IgD-negative memory B cell (primary cell): ENCODE measurements around the gene KRT14. TPM values are rescaled to one million over a fixed set of nuclear protein-coding genes. Genes with fewer than 3 reads are reported as not detected.
"Not testable (repeated sequence)": the region's sequence is repeated elsewhere in the genome, so short reads cannot be mapped to it uniquely, and the experiment has no call there.

Source experiments
- H3K27ac Mint-ChIP-seq, 3 donors: one replicate each; pipeline ENCODE4 v1.8.0; 2020 to 2022; ENCODE audit warnings: mild to moderate bottlenecking in 3 of 3, mixed read lengths in 3 of 3, moderate library complexity in 1 of 3
- H3K27me3 Mint-ChIP-seq: one replicate; pipeline ENCODE4 v1.8.0; 2021; ENCODE audit warnings: mixed read lengths
- H3K36me3 Mint-ChIP-seq: one replicate; pipeline ENCODE4 v1.8.0; 2020; ENCODE audit warnings: mild to moderate bottlenecking, mixed read lengths
- H3K4me1 Mint-ChIP-seq, 3 donors: one replicate each; pipeline ENCODE4 v1.8.0; 2020 to 2022; ENCODE audit warnings: mixed read lengths in 3 of 3, mild to moderate bottlenecking in 1 of 3
- H3K4me3 Mint-ChIP-seq, 4 donors: one replicate each; pipeline ENCODE4 v1.8.0; 2020 to 2022; ENCODE audit warnings: mild to moderate bottlenecking in 4 of 4, mixed read lengths in 4 of 4, moderate library complexity in 3 of 4
- H3K9me3 Mint-ChIP-seq, 3 donors: one replicate each; pipeline ENCODE4 v1.8.0; 2020 to 2021; ENCODE audit warnings: mixed read lengths in 3 of 3, mild to moderate bottlenecking in 1 of 3
- polyA plus RNA-seq: library from polyadenylated mRNA; unstranded; fragments of 300-500 nt; fragmentation: Illumina TruSeq; gene quantifications from one replicate; pipeline ENCODE4 v1.2.3, GENCODE V29; 2021

KRT14 gene
- polyA plus RNA-seq, 1 donor from 2014 or later, result not detected

DNA sequence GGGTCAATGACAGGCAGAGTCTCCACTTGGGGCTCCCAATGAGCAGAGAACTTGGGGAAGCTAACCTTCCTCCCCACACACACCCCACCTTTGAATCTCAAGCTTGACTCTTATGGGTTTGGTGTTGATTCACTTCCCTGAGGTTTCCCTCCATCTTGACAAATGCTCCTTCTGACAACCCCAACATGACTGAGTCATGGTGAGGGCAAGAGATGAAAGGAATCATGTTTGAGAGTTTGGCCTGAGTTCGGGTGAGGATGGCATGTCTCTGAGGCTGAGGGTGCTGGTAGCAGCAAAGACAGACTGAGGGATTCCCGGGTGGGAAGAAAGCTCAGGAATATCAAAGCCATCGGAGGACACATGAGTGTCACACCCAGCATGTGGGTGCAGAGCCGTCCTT lies 33.5 kb downstream of the KRT14 start:
- Mint-ChIP-seq H3K36me3 (peaks cover 2% of the 10 kb centered on the region), H3K4me1 (peaks cover 3 to 7% (median 5%) of the 10 kb centered on the region in 3 donors), H3K27me3 (peaks cover 22% of the 10 kb centered on the region), H3K9me3 (no peaks in the 10 kb centered on the region), H3K27ac (no peak overlapping the region), H3K4me3 (no peak overlapping the region)

- Mint-ChIP-seq H3K4me3 (no peak overlapping the region), H3K27me3 (peaks cover 28% of the 10 kb centered on the region), H3K9me3 (no peaks in the 10 kb centered on the region), H3K27ac (no peak overlapping the region), H3K4me1 (peaks cover 4 to 7% (median 5%) of the 10 kb centered on the region in 3 donors), H3K36me3 (peaks cover 3% of the 10 kb centered on the region)
Observed at GRCh38 chr17:41552455-41552854, 34.2 kb downstream of the KRT14 start.

GRCh38 chr17:41551365-41551764 lies 35.3 kb downstream of the KRT14 start:
- peaks cover 4 to 7% (median 5%) of the 10 kb centered on the region in 3 donors for H3K4me1 Mint-ChIP-seq
- H3K36me3 Mint-ChIP-seq, result peaks cover 4% of the 10 kb centered on the region
- peaks cover 0 to 2% (median 0%) of the 10 kb centered on the region in 3 donors for H3K9me3 Mint-ChIP-seq
- no peak overlapping the region for H3K4me3 Mint-ChIP-seq
- no peak overlapping the region for H3K27ac Mint-ChIP-seq
- peaks cover 30% of the 10 kb centered on the region for H3K27me3 Mint-ChIP-seq

- Mint-ChIP-seq H3K9me3 (peaks cover 0 to 3% (median 0%) of the 10 kb centered on the region in 3 donors), H3K4me3 (peak overlapping the region in 1 of 4 donors; percentile 68), H3K4me1 (peaks cover 4 to 7% (median 5%) of the 10 kb centered on the region in 3 donors)
Observed at GRCh38 chr17:41549596-41550039, 37.1 kb downstream of the KRT14 start.

DNA sequence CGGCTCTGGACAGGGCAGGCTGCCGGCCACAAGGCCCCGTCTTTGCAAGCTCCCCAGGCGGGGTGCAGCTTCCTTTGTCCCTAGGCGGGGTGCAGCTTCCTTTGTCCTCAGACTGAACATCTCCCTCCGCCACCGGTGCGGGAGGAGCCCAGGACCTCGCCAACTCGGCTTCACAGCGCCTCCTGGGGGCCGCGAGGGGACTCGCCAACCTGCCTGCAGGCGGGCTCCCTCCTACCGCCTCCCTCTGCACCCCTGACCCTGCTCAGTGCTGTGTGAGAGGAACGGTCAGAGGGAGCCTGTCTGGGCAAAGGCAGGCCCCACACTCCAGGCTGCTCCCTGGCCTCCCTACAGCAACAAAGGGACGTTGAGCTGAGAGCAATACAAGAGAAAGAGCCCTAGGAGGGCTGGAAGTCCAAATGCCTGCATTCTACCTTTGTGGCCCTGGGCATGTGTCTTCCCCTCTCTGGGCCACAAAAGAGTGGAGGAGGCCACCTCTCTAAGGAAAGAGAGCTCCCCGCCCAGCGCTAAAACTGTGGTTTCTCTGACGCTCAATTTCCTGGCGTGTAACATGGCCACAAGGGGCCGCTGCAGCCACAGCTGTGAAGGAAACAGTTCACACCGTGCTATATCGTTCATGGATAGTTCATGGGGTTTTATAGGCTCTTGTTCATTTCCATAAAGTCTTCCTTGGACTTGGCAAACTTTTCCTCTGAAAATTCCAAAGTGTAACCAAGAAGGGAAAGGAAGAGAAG lies 37.7 kb downstream of the KRT14 start:
- H3K27me3 Mint-ChIP-seq, result peaks cover 21% of the 10 kb centered on the region
- no peak overlapping the region for H3K27ac Mint-ChIP-seq
- H3K4me1 Mint-ChIP-seq, result peaks cover 4 to 7% (median 5%) of the 10 kb centered on the region in 3 donors
- peaks cover 0 to 3% (median 0%) of the 10 kb centered on the region in 3 donors for H3K9me3 Mint-ChIP-seq
- peak overlapping the region in 2 of 4 donors; percentile 25 to 88 for H3K4me3 Mint-ChIP-seq
- H3K36me3 Mint-ChIP-seq, result peaks cover 2% of the 10 kb centered on the region

More at GRCh38 chr17:41549596-41550039, 37.1 kb downstream of the KRT14 start:
- Mint-ChIP-seq H3K27ac (no peak overlapping the region), H3K27me3 (peaks cover 23% of the 10 kb centered on the region), H3K36me3 (peaks cover 4% of the 10 kb centered on the region)

DNA sequence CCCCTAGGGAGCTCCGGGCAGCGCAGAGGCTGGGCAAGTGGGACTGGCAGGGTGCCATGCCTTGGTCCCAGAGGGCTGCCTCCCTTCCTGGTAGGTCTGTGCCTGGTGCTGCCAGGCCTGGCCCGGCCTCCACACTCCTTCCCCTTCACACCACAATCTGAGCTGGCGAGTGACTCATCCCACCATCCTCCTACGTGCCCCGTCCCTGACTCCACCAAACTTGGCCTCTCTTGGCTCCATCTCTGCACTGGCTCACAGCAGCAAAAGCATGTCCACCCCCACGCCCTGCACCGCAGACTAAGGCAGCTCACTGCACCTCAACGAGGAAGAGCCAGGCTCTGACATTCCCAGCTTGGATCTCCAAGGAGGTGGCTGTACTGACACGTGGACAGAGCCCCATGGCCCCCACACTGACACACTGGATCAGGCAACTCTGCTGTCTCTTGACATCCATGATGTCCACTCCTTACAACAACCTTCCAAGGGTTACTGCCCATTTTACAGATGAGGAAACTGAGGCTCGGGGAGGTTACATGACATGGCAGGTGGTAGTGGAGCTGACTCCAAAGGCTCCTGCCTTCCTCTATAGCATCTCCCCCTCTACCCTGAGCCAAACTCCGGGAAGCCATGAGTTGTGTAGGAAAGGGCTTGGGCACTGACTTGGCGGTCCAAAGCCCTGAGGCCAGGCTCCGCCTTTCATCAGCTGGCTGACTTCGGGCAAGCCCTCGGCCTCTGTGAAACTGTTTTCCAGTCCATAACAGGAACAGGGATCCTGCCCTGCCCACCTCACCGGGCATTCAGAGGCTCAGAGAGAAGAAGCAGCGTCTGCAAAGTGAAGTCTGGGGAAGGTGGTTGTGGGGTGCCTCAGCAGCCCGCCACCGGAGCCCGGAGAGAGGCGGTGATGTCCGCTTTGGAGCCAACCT lies 38.5 kb downstream of the KRT14 start:
- H3K4me3 Mint-ChIP-seq, result no peak overlapping the region
- peaks cover 4 to 7% (median 5%) of the 10 kb centered on the region in 3 donors for H3K4me1 Mint-ChIP-seq
- peaks cover 2% of the 10 kb centered on the region for H3K36me3 Mint-ChIP-seq
- H3K9me3 Mint-ChIP-seq, result peaks cover 0 to 3% (median 0%) of the 10 kb centered on the region in 3 donors
- H3K27me3 Mint-ChIP-seq, result peaks cover 18% of the 10 kb centered on the region
- no peak overlapping the region for H3K27ac Mint-ChIP-seq

- peaks cover 2% of the 10 kb centered on the region for H3K36me3 Mint-ChIP-seq
- H3K27me3 Mint-ChIP-seq, result peaks cover 18% of the 10 kb centered on the region
- H3K4me1 Mint-ChIP-seq, result peaks cover 4 to 7% (median 5%) of the 10 kb centered on the region in 3 donors
- no peak overlapping the region for H3K4me3 Mint-ChIP-seq
- peaks cover 0 to 3% (median 0%) of the 10 kb centered on the region in 3 donors for H3K9me3 Mint-ChIP-seq
- H3K27ac Mint-ChIP-seq, result no peak overlapping the region
Observed at GRCh38 chr17:41547378-41547841, 39.3 kb downstream of the KRT14 start.

GRCh38 chr17:41546819-41547218 lies 39.9 kb downstream of the KRT14 start:
- Mint-ChIP-seq H3K4me1 (peaks cover 4 to 7% (median 5%) of the 10 kb centered on the region in 3 donors), H3K36me3 (peaks cover 2% of the 10 kb centered on the region), H3K9me3 (peaks cover 0 to 3% (median 0%) of the 10 kb centered on the region in 3 donors), H3K4me3 (no peak overlapping the region), H3K27me3 (peaks cover 18% of the 10 kb centered on the region), H3K27ac (no peak overlapping the region)

DNA sequence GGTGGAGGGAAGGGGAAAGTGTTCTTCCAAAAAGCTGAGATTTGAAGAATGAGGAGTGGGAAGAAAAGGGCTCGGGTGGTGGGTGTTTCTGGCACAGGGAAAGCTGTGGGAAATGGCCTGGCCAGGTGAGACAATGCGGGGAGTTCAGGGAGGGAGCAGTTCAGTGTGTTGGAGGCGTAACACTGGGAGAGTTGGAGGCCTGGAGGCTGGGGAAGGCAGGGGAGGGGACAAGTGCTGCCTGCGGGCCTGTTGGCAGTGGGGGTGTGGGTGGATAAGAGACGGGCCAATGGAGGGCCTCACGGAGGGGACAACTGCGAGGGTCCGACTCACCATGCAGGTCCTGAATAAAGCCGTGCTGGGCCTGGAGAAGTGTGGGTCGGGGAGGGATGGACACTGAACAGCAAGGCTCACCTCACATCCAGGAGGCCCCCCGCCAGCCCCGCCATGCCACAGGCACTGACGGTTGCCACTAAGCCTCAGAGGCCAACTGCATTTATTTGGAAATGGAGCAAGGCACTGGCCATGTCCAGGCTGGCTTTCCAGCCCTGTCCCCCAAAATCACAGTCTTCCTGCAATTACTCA lies 40.8 kb downstream of the KRT14 start:
- Mint-ChIP-seq H3K36me3 (peaks cover 2% of the 10 kb centered on the region), H3K27ac (no peak overlapping the region), H3K4me3 (no peak overlapping the region), H3K9me3 (peaks cover 0 to 3% (median 0%) of the 10 kb centered on the region in 3 donors), H3K27me3 (peaks cover 16% of the 10 kb centered on the region), H3K4me1 (peaks cover 4 to 7% (median 5%) of the 10 kb centered on the region in 3 donors)

GRCh38 chr17:41544935-41545334 lies 41.8 kb downstream of the KRT14 start:
- Mint-ChIP-seq H3K36me3 (peaks cover 2% of the 10 kb centered on the region), H3K27me3 (peaks cover 16% of the 10 kb centered on the region), H3K9me3 (peaks cover 0 to 3% (median 0%) of the 10 kb centered on the region in 3 donors), H3K4me3 (no peak overlapping the region), H3K27ac (no peak overlapping the region), H3K4me1 (peaks cover 4 to 7% (median 5%) of the 10 kb centered on the region in 3 donors)

- Mint-ChIP-seq H3K27ac (no peak overlapping the region), H3K4me3 (no peak overlapping the region), H3K27me3 (peaks cover 16% of the 10 kb centered on the region), H3K36me3 (peaks cover 2% of the 10 kb centered on the region), H3K9me3 (peaks cover 0 to 3% (median 0%) of the 10 kb centered on the region in 3 donors), H3K4me1 (peaks cover 4 to 6% (median 5%) of the 10 kb centered on the region in 3 donors)
Observed at GRCh38 chr17:41544491-41544892, 42.2 kb downstream of the KRT14 start.

DNA sequence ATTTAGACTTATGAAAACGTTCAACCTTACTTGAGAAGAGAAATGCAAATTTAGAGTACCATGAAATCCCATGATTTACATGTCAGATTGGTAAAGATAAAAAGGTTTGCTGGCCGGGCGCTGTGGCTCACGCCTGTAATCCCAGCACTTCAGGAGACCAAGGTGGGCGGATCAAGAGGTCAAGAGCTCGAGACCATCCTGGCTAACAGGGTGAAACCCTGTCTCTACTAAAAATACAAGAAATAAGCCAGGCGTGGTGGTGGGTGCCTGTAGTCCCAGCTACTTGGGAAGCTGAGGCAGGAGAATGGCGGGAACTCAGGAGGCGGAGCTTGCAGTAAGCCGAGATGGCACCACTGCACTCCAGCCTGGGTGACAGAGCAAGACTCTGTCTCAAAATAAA lies 43.9 kb downstream of the KRT14 start:
- not testable (repeated sequence) for H3K4me3 Mint-ChIP-seq, H3K36me3 Mint-ChIP-seq, H3K27ac Mint-ChIP-seq, H3K4me1 Mint-ChIP-seq, H3K9me3 Mint-ChIP-seq
- H3K27me3 Mint-ChIP-seq, result peaks cover 10% of the 10 kb centered on the region

DNA sequence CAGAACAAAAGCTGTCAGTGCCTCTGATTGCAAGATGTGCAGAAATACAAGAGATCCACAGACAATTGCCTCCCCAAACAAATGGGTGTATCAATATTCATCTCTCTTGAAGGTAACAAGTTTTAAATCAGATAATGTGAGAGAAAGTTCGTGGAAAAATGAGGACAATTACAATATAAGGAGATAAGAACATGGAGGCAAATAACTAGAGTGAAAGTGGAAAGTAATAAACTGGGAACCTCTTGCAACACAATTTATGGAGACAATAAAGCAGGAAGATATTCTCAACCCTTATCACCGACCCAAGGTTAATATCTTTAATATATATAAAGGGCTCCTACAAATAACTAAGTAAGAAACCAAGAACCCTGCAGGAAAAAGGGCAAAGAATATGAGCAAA lies 44.3 kb downstream of the KRT14 start:
- Mint-ChIP-seq H3K4me3 (no peak overlapping the region), H3K27ac (no peak overlapping the region), H3K9me3 (peaks cover 0 to 3% (median 0%) of the 10 kb centered on the region in 3 donors), H3K4me1 (no peaks in the 10 kb centered on the region), H3K27me3 (peaks cover 10% of the 10 kb centered on the region), H3K36me3 (peaks cover under 1% of the 10 kb centered on the region)

DNA sequence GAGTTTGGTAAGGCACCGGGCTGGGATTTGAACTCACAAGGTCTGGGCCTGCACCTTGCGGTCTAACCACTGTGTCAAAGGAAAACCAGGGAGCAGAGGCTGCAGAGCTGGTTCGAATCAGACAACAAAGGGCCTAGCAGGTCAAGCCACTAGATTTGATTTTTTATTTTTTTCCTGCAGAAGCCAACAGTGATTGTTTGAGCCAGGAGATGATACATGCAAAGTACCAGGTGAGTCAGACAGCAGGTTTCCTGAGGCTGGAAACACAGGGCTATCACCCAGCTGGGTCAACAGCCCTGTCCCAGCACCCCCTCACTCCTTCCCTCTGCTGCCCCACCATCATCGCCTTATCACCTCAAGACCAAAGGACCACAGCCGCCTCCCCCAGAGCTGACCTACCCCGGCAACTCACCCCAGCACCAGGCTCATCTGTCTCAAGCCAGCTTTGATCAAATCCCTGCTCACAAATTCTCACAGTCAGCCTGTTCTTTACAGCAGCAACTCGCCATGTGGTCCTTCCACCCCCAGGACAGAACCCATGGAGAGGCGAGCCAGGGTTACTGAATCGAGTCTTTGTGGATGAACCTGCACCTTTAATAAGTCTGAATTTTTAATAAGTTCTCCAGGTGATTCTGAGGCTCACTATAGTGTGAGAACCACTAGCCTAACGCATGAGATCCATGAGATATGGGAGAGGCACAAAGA lies 45.6 kb downstream of the KRT14 start:
- no peaks in the 10 kb centered on the region for H3K4me1 Mint-ChIP-seq
- H3K36me3 Mint-ChIP-seq, result no peaks in the 10 kb centered on the region
- H3K9me3 Mint-ChIP-seq, result no peaks in the 10 kb centered on the region
- H3K27me3 Mint-ChIP-seq, result peaks cover 8% of the 10 kb centered on the region
- H3K4me3 Mint-ChIP-seq, result no peak overlapping the region
- H3K27ac Mint-ChIP-seq, result no peak overlapping the region
